ENCODE data around the gene PCLO.
"Not testable (repeated sequence)": the region's sequence is repeated elsewhere in the genome, so short reads cannot be mapped to it uniquely, and the experiment has no call there.

Gene PCLO

GRCh38 chr7:83141927-83142326 lies 20.8 kb downstream of the PCLO start:
- no peak for DNase-seq

- peak; percentile 87 for DNase-seq
These were observed 31.8 kb downstream of the PCLO start for GRCh38 chr7:83130623-83131545.

GRCh38 chr7:83130191-83130590 lies 32.5 kb downstream of the PCLO start:
- DNase-seq: no peak

GRCh38 chr7:83119494-83119893 lies 43.2 kb downstream of the PCLO start:
- no peak for DNase-seq

- DNase-seq: no peak
These were observed 43.7 kb downstream of the PCLO start for GRCh38 chr7:83119026-83119382.

GRCh38 chr7:83118347-83119025 lies 44.2 kb downstream of the PCLO start:
- DNase-seq: no peak

GRCh38 chr7:83117466-83117865 lies 45.2 kb downstream of the PCLO start:
- no peak for DNase-seq

GRCh38 chr7:83111391-83111790 lies 51.3 kb downstream of the PCLO start:
- DNase-seq: no peak

GRCh38 chr7:83109352-83109751 lies 53.3 kb downstream of the PCLO start:
- no peak for DNase-seq

GRCh38 chr7:83105948-83106347 lies 56.7 kb downstream of the PCLO start:
- no peak for DNase-seq

GRCh38 chr7:83105063-83105462 lies 57.6 kb downstream of the PCLO start:
- no peak for DNase-seq

- DNase-seq: no peak
These were observed 61.2 kb downstream of the PCLO start for GRCh38 chr7:83101530-83101929.

GRCh38 chr7:83096065-83096580 lies 66.6 kb downstream of the PCLO start:
- no peak for DNase-seq

- DNase-seq: no peak
These were observed 77.4 kb downstream of the PCLO start for GRCh38 chr7:83085299-83085698.

GRCh38 chr7:83079879-83080278 lies 82.8 kb downstream of the PCLO start:
- not testable (repeated sequence) for DNase-seq

GRCh38 chr7:83077328-83077727 lies 85.4 kb downstream of the PCLO start:
- DNase-seq: no peak

GRCh38 chr7:83072576-83073517 lies 89.8 kb downstream of the PCLO start:
- DNase-seq: no peak

- DNase-seq: no peak
These were observed 97.0 kb downstream of the PCLO start for GRCh38 chr7:83065714-83066113.

GRCh38 chr7:83060218-83060617 lies 102.5 kb downstream of the PCLO start:
- no peak for DNase-seq

- no peak for DNase-seq
These were observed 104.0 kb downstream of the PCLO start for GRCh38 chr7:83058667-83059066.

- no peak for DNase-seq
These were observed 107.5 kb downstream of the PCLO start for GRCh38 chr7:83055197-83055596.

GRCh38 chr7:83054472-83054871 lies 108.2 kb downstream of the PCLO start:
- DNase-seq: no peak

GRCh38 chr7:83053965-83054364 lies 108.7 kb downstream of the PCLO start:
- DNase-seq: no peak

All from NCI-H748 treated with DMSO at 0.1 percent for 48 hours (cell line).